PC-9 (cell line): ENCODE measurements around the gene DTX1.

Experiments
- EZH2 ChIP-seq: fragments of 200-600 bp; sonication (generic); IDR thresholded peaks from 2 replicates; pipeline ENCODE4 v1.8.0; 2017; ENCODE audit warnings: antibody characterized with exemption, low read depth
- TF ChIP-seq, protein P1 (sequence below): fragments of 200-600 bp; sonication (generic); conservative IDR thresholded peaks from 2 replicates; pipeline ENCODE4 v1.6.1; 2017; ENCODE audit warnings: mixed run types, antibody characterized with exemption, mild to moderate bottlenecking, moderate library complexity

DNA sequence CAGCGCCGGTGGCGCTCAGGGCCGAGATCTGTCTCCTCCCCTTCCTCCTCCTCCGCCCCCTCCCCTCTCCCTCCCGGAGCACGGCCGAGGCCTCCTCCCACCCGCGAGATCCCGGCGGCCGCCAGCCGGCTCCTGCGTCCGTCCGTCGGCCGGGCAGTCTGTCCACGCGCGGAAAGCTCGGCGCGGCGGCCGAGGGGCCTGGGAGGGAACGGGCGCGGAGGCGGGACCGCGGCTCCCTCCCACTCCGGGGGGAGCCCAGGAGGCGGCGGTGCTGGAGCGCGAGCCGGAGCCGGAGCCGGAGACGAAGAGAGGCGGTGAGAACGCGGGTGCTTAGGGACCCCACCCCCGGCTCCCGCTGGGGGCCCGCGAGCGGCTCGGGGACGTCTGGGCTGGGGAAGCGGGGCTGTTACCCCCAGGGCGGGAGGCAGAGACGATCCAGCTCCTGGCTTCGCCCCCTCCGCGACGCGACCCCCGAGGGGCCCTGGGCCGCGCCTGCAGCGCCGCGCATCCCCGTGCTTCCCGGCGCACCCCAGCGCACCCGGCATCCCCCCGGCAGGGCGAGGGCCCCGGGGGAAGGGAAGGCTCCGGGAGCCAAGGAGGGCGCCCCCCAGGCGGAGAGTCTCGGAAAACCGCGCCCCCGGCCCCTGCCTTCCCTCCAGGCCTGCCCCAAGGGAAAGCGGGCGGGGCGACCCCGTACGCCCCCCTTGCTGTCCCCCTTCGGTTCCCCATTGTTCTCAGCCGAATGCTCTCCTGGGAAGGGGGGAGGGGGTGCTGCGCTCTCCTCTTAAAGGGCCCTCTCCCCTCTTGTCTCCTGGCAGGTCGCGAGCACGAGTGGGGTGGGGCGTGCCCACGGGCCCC lies at the start of gene DTX1:
- no peak for TF ChIP-seq EZH2
- TF ChIP-seq, protein P1, sequence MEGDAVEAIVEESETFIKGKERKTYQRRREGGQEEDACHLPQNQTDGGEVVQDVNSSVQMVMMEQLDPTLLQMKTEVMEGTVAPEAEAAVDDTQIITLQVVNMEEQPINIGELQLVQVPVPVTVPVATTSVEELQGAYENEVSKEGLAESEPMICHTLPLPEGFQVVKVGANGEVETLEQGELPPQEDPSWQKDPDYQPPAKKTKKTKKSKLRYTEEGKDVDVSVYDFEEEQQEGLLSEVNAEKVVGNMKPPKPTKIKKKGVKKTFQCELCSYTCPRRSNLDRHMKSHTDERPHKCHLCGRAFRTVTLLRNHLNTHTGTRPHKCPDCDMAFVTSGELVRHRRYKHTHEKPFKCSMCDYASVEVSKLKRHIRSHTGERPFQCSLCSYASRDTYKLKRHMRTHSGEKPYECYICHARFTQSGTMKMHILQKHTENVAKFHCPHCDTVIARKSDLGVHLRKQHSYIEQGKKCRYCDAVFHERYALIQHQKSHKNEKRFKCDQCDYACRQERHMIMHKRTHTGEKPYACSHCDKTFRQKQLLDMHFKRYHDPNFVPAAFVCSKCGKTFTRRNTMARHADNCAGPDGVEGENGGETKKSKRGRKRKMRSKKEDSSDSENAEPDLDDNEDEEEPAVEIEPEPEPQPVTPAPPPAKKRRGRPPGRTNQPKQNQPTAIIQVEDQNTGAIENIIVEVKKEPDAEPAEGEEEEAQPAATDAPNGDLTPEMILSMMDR = no peak
